ENCODE results near the gene MATN1.

The MATN1 gene

GRCh38 chr1:30732277-30732996, 9.1 kb upstream of the MATN1 start:
- no peaks in the 10 kb centered on the region for H3K9me3 ChIP-seq (ENCODE audit: insufficient read depth, low read depth, low read length)
- no peak overlapping the region for H3K9ac ChIP-seq (ENCODE audit: low read depth, low read length)
- H3K4me1 ChIP-seq (ENCODE audit: insufficient read depth, low read length): peaks cover 2% of the 10 kb centered on the region; the same call in 1 of the 2 replicates
- no peak overlapping the region for H3K4me3 ChIP-seq (ENCODE audit: low read length)
- no peaks in the 10 kb centered on the region for H3K36me3 ChIP-seq (ENCODE audit: insufficient read depth, low read depth, low read length)
- no peak overlapping the region for H3K27ac ChIP-seq (ENCODE audit: low read length)
- no peaks in the 10 kb centered on the region for H3K27me3 ChIP-seq (ENCODE audit: insufficient read depth, low read length)

- H3K9me3 ChIP-seq (ENCODE audit: insufficient read depth, low read depth, low read length): no peaks in the 10 kb centered on the region
- H3K4me1 ChIP-seq (ENCODE audit: insufficient read depth, low read length): peaks cover 3% of the 10 kb centered on the region; the same call in 1 of the 2 replicates
- no peak overlapping the region for H3K27ac ChIP-seq (ENCODE audit: low read length)
- H3K9ac ChIP-seq (ENCODE audit: low read depth, low read length): no peak overlapping the region
- no peaks in the 10 kb centered on the region for H3K36me3 ChIP-seq (ENCODE audit: insufficient read depth, low read depth, low read length)
- no peak overlapping the region for H3K4me3 ChIP-seq (ENCODE audit: low read length)
- no peaks in the 10 kb centered on the region for H3K27me3 ChIP-seq (ENCODE audit: insufficient read depth, low read length)
Measured at GRCh38 chr1:30731806-30732276, 8.5 kb upstream of the MATN1 start.

GRCh38 chr1:30731109-30731805, 7.9 kb upstream of the MATN1 start:
- H3K36me3 ChIP-seq (ENCODE audit: insufficient read depth, low read depth, low read length): no peaks in the 10 kb centered on the region
- H3K4me1 ChIP-seq (ENCODE audit: insufficient read depth, low read length): peaks cover 3% of the 10 kb centered on the region; the same call in 1 of the 2 replicates
- H3K9ac ChIP-seq (ENCODE audit: low read depth, low read length): no peak overlapping the region
- no peak overlapping the region for H3K4me3 ChIP-seq (ENCODE audit: low read length)
- H3K27ac ChIP-seq (ENCODE audit: low read length): no peak overlapping the region
- no peaks in the 10 kb centered on the region for H3K9me3 ChIP-seq (ENCODE audit: insufficient read depth, low read depth, low read length)
- no peaks in the 10 kb centered on the region for H3K27me3 ChIP-seq (ENCODE audit: insufficient read depth, low read length)

- Histone ChIP-seq H3K4me3 (ENCODE audit: low read length) (no peak overlapping the region), H3K9me3 (ENCODE audit: insufficient read depth, low read depth, low read length) (no peaks in the 10 kb centered on the region), H3K4me1 (ENCODE audit: insufficient read depth, low read length) (peaks cover 3% of the 10 kb centered on the region; the same call in 1 of the 2 replicates), H3K27me3 (ENCODE audit: insufficient read depth, low read length) (no peaks in the 10 kb centered on the region), H3K36me3 (ENCODE audit: insufficient read depth, low read depth, low read length) (no peaks in the 10 kb centered on the region), H3K27ac (ENCODE audit: low read length) (no peak overlapping the region), H3K9ac (ENCODE audit: low read depth, low read length) (no peak overlapping the region)
Measured at GRCh38 chr1:30730346-30731108, 7.1 kb upstream of the MATN1 start.

- Histone ChIP-seq H3K9ac (ENCODE audit: low read depth, low read length) (no peak overlapping the region), H3K36me3 (ENCODE audit: insufficient read depth, low read depth, low read length) (no peaks in the 10 kb centered on the region), H3K4me3 (ENCODE audit: low read length) (no peak overlapping the region), H3K27me3 (ENCODE audit: insufficient read depth, low read length) (no peaks in the 10 kb centered on the region), H3K4me1 (ENCODE audit: insufficient read depth, low read length) (peaks cover 3% of the 10 kb centered on the region; the same call in 1 of the 2 replicates), H3K9me3 (ENCODE audit: insufficient read depth, low read depth, low read length) (no peaks in the 10 kb centered on the region), H3K27ac (ENCODE audit: low read length) (no peak overlapping the region)
Measured at GRCh38 chr1:30729901-30730300, 6.5 kb upstream of the MATN1 start.

- Histone ChIP-seq H3K4me1 (ENCODE audit: insufficient read depth, low read length) (peaks cover 3% of the 10 kb centered on the region; the same call in 1 of the 2 replicates), H3K9ac (ENCODE audit: low read depth, low read length) (no peak overlapping the region), H3K27me3 (ENCODE audit: insufficient read depth, low read length) (no peaks in the 10 kb centered on the region), H3K4me3 (ENCODE audit: low read length) (no peak overlapping the region), H3K27ac (ENCODE audit: low read length) (no peak overlapping the region), H3K36me3 (ENCODE audit: insufficient read depth, low read depth, low read length) (no peaks in the 10 kb centered on the region), H3K9me3 (ENCODE audit: insufficient read depth, low read depth, low read length) (no peaks in the 10 kb centered on the region)
Measured at GRCh38 chr1:30728832-30729638, 5.7 kb upstream of the MATN1 start.

- H3K36me3 ChIP-seq (ENCODE audit: insufficient read depth, low read depth, low read length): no peaks in the 10 kb centered on the region
- H3K9me3 ChIP-seq (ENCODE audit: insufficient read depth, low read depth, low read length): no peaks in the 10 kb centered on the region
- H3K9ac ChIP-seq (ENCODE audit: low read depth, low read length): no peak overlapping the region
- no peak overlapping the region for H3K27ac ChIP-seq (ENCODE audit: low read length)
- H3K4me3 ChIP-seq (ENCODE audit: low read length): no peak overlapping the region
- H3K27me3 ChIP-seq (ENCODE audit: insufficient read depth, low read length): no peaks in the 10 kb centered on the region
- peaks cover 3% of the 10 kb centered on the region; the same call in 1 of the 2 replicates for H3K4me1 ChIP-seq (ENCODE audit: insufficient read depth, low read length)
Measured at GRCh38 chr1:30728340-30728739, 5.0 kb upstream of the MATN1 start.

- Histone ChIP-seq H3K27me3 (ENCODE audit: insufficient read depth, low read length) (no peaks in the 10 kb centered on the region), H3K4me3 (ENCODE audit: low read length) (no peak overlapping the region), H3K9me3 (ENCODE audit: insufficient read depth, low read depth, low read length) (no peaks in the 10 kb centered on the region), H3K36me3 (ENCODE audit: insufficient read depth, low read depth, low read length) (no peaks in the 10 kb centered on the region), H3K27ac (ENCODE audit: low read length) (no peak overlapping the region), H3K4me1 (ENCODE audit: insufficient read depth, low read length) (peaks cover 3% of the 10 kb centered on the region; the same call in 1 of the 2 replicates), H3K9ac (ENCODE audit: low read depth, low read length) (no peak overlapping the region)
Measured at GRCh38 chr1:30727824-30728223, 4.4 kb upstream of the MATN1 start.

- H3K9ac ChIP-seq (ENCODE audit: low read depth, low read length): no peak overlapping the region
- no peaks in the 10 kb centered on the region for H3K9me3 ChIP-seq (ENCODE audit: insufficient read depth, low read depth, low read length)
- no peak overlapping the region for H3K4me3 ChIP-seq (ENCODE audit: low read length)
- no peaks in the 10 kb centered on the region for H3K27me3 ChIP-seq (ENCODE audit: insufficient read depth, low read length)
- H3K27ac ChIP-seq (ENCODE audit: low read length): no peak overlapping the region
- no peaks in the 10 kb centered on the region for H3K36me3 ChIP-seq (ENCODE audit: insufficient read depth, low read depth, low read length)
- peaks cover 3% of the 10 kb centered on the region; the same call in 1 of the 2 replicates for H3K4me1 ChIP-seq (ENCODE audit: insufficient read depth, low read length)
Measured at GRCh38 chr1:30726773-30727684, 3.6 kb upstream of the MATN1 start.

- no peak overlapping the region for H3K27ac ChIP-seq (ENCODE audit: low read length)
- H3K27me3 ChIP-seq (ENCODE audit: insufficient read depth, low read length): no peaks in the 10 kb centered on the region
- no peak overlapping the region for H3K4me3 ChIP-seq (ENCODE audit: low read length)
- no peaks in the 10 kb centered on the region for H3K9me3 ChIP-seq (ENCODE audit: insufficient read depth, low read depth, low read length)
- H3K36me3 ChIP-seq (ENCODE audit: insufficient read depth, low read depth, low read length): no peaks in the 10 kb centered on the region
- peaks cover 3% of the 10 kb centered on the region; the same call in 1 of the 2 replicates for H3K4me1 ChIP-seq (ENCODE audit: insufficient read depth, low read length)
- no peak overlapping the region for H3K9ac ChIP-seq (ENCODE audit: low read depth, low read length)
Measured at GRCh38 chr1:30726236-30726635, 2.9 kb upstream of the MATN1 start.
